K562 (cell line): ENCODE data around the gene NAV2. TPM values are rescaled to one million over a fixed set of nuclear protein-coding genes. Genes with fewer than 3 reads are reported as not detected.

Experiments used
- ATAC-seq: fragments of 200-7000 bp; cut with Tn5 transposase; 3 replicates; pipeline ENCODE4 v1.9.1; 2020; ENCODE audit warnings: moderate library complexity
- BruUV-seq: library from RNA; stranded (reverse); fragments of 400-500 nt; replicated peaks from 2 replicates; lab custom pipeline; 2021; lab: Mats Ljungman, UMichigan
- CTCF ChIA-PET: fragments of 300-600 bp; formaldehyde crosslinking; extraction: SDS; loops from one replicate; lab custom pipeline; 2021; ENCODE audit warnings: low intra/inter-chr PET ratio; lab: Yijun Ruan, JAX
- POLR2A ChIA-PET: fragments of 300-600, 350-650 bp; sonication (Branson Sonifier 250); formaldehyde crosslinking; extraction: SDS; loops from one replicate; lab custom pipeline; 2021; ENCODE audit warnings: antibody characterized with exemption, inconsistent platforms; lab: Yijun Ruan, JAX
- DNase-seq, 4 experiments: peaks; one replicate each; pipeline versions ENCODE4 v3.0.0 to v3.0.0-alpha.2; 2011 to 2018; ENCODE audit warnings: low spot score in 3 of 4, mixed read lengths in 3 of 4; ENCODE audit errors: extremely low read depth in 1 of 4
- FAIRE-seq: peaks from 2 replicates; lab custom pipeline; 2011; peaks lifted over from hg19 to GRCh38; lab: Jason Lieb, UNC
- H2AFZ ChIP-seq: 2 replicates; pipeline ENCODE4 v1.6.0; 2011; ENCODE audit warnings: low read depth, low read length, control low read depth, inconsistent platforms
- H3K27ac ChIP-seq: fragments of 200-600 bp; 3 replicates; pipeline ENCODE4 v1.8.0; 2011; ENCODE audit warnings: low read depth, mild to moderate bottlenecking, control low read depth, inconsistent platforms, low read length, moderate library complexity, mixed read lengths; ENCODE audit errors: extremely low read depth
- H3K27me3 ChIP-seq, 2 experiments: fragments of 300-600 bp in 1 of 2; 2 replicates in 1 of 2; 3 replicates in 1 of 2; pipeline versions ENCODE4 v1.6.0 to v1.8.0; 2011; ENCODE audit warnings: inconsistent platforms in 2 of 2, low read length in 2 of 2, mild to moderate bottlenecking in 1 of 2, mixed read lengths in 1 of 2, moderate library complexity in 1 of 2; ENCODE audit not compliant: control insufficient read depth in 2 of 2, insufficient read depth in 2 of 2
- H3K36me3 ChIP-seq: fragments of 300-600 bp; 3 replicates; pipeline ENCODE4 v1.8.0; 2011; ENCODE audit warnings: mild to moderate bottlenecking, low read length, inconsistent platforms; ENCODE audit not compliant: control insufficient read depth, insufficient read depth
- H3K4me1 ChIP-seq, 2 experiments: fragments of 200-600 bp in 1 of 2; replicated peaks in 1 of 2; 2 replicates in 1 of 2; 3 replicates in 1 of 2; pipeline versions ENCODE4 v1.5.1 to v1.8.0; 2011; ENCODE audit warnings: inconsistent platforms in 2 of 2, low read length in 2 of 2, mild to moderate bottlenecking in 1 of 2, mixed read lengths in 1 of 2, moderate library complexity in 1 of 2; ENCODE audit not compliant: control insufficient read depth in 2 of 2, insufficient read depth in 2 of 2
- H3K4me2 ChIP-seq: 2 replicates; pipeline ENCODE4 v1.6.1; 2011; ENCODE audit warnings: low read length, control low read depth, inconsistent platforms, mixed read lengths; ENCODE audit not compliant: insufficient read depth
- H3K4me3 ChIP-seq: fragments of 200-600 bp; sonication (generic), shearing (Covaris generic); 2 replicates; pipeline ENCODE4 v1.5.1; 2016; ENCODE audit warnings: control low read depth, inconsistent platforms
- H3K79me2 ChIP-seq: fragments of 200-600 bp; 3 replicates; pipeline ENCODE4 v1.8.0; 2011; ENCODE audit warnings: low read length, inconsistent platforms; ENCODE audit not compliant: control insufficient read depth, insufficient read depth
- H3K9ac ChIP-seq, 2 experiments: 2 replicates each; pipeline versions ENCODE4 v1.6.0 to v1.6.1; 2011; ENCODE audit warnings: low read depth in 2 of 2, low read length in 2 of 2, control low read depth in 1 of 2, inconsistent platforms in 1 of 2, mild to moderate bottlenecking in 1 of 2, mixed read lengths in 1 of 2; ENCODE audit not compliant: insufficient read depth in 1 of 2
- H3K9me1 ChIP-seq: one replicate; pipeline ENCODE4 v1.6.0; 2011; ENCODE audit warnings: inconsistent platforms, mild to moderate bottlenecking, low read length, moderate library complexity; ENCODE audit not compliant: control insufficient read depth, insufficient read depth
- H3K9me3 ChIP-seq: replicated peaks from 2 replicates; pipeline ENCODE4 v1.5.1; 2011; ENCODE audit warnings: low read depth, low read length, inconsistent platforms; ENCODE audit not compliant: control insufficient read depth, insufficient read depth
- H4K20me1 ChIP-seq: replicated peaks from 2 replicates; pipeline ENCODE4 v1.6.1; 2011; ENCODE audit warnings: low read length, inconsistent platforms, mixed read lengths; ENCODE audit not compliant: control insufficient read depth, insufficient read depth
- KDM4B ChIP-seq, 2 experiments: fragments of 450-650 bp in 1 of 2; sonication (generic) in 1 of 2; IDR thresholded peaks; 2 replicates each; pipeline ENCODE4 v1.6.1; 2016 to 2017; ENCODE audit warnings: borderline replicate concordance in 2 of 2, antibody characterized with exemption in 1 of 2, low read depth in 1 of 2, mild to moderate bottlenecking in 1 of 2
- MEIS2 ChIP-seq: fragments of 450-650 bp; IDR thresholded peaks from 2 replicates; pipeline ENCODE4 v1.6.1; 2014; ENCODE audit warnings: mild to moderate bottlenecking; ENCODE audit not compliant: partially characterized antibody
- WGBS: fragments of 100-300 bp; shearing (Covaris generic); methylation state at CpG from one replicate; pipeline ENCODE4 v1.1.6; 2016; ENCODE audit warnings: low coverage, mixed read lengths; ENCODE audit not compliant: insufficient coverage; ENCODE audit errors: missing lambda C conversion rate; 5-methylcytosine and 5-hydroxymethylcytosine counted together
- in situ Hi-C: fragments of 300-500 bp; cut with MboI; formaldehyde crosslinking; loops from 4 replicates; pipeline ENCODE4 v1.15.0; 2018; ENCODE audit warnings: inconsistent platforms, mixed read lengths
- intact Hi-C: fragments of 100-400 bp; cut with micrococcal nuclease; formaldehyde crosslinking; loops from 2 replicates; pipeline ENCODE4 v1.14.2; 2022
- polyA plus RNA-seq, 8 experiments: library from polyadenylated mRNA; depleted of rRNA in 4 of 8; stranded (reverse) in 5 of 8; unstranded in 3 of 8; fragments of >200 nt; fragmentation: Nextera tagmentation in 2 of 8; fragmentation: Illumina TruSeq in 1 of 8; extraction: Ambion mirVana in 2 of 8; extraction: Trizol in 1 of 8; gene quantifications; 2 replicates each; pipeline versions ENCODE4 v1.2.1 to v1.2.3, GENCODE V29; 2011 to 2014; ENCODE audit warnings: inconsistent platforms in 1 of 8, missing spikeins in 1 of 8
- total RNA-seq, 7 experiments: library from RNA; depleted of rRNA in 6 of 7; stranded (reverse); fragments of >200 nt in 6 of 7; fragmentation: Illumina TruSeq in 2 of 7; extraction: Trizol in 2 of 7; gene quantifications; 2 replicates each; pipeline versions ENCODE4 v1.2.1 to v1.2.3, GENCODE V29; 2011 to 2021; ENCODE audit warnings: low replicate concordance in 1 of 7
- TF ChIP-seq, protein P1 (sequence below): fragments of 450-650 bp; IDR thresholded peaks from 2 replicates; pipeline ENCODE4 v1.6.1; 2016
- TF ChIP-seq, protein P2 (sequence below), 2 experiments: IDR thresholded peaks in 1 of 2; conservative IDR thresholded peaks in 1 of 2; 2 replicates each; pipeline ENCODE4 v1.6.1; 2016; ENCODE audit warnings: low read depth in 2 of 2, mild to moderate bottlenecking in 1 of 2, missing compliant biosample characterization in 1 of 2, missing genetic modification characterization in 1 of 2, moderate library complexity in 1 of 2

Gene NAV2
- total and polyA plus RNA-seq, 9 of the 15 experiments (the other 6 are each of a cell fraction or from before 2014, with no cell fraction given), result 0.03 to 0.35 (median 0.05) TPM

DNA sequence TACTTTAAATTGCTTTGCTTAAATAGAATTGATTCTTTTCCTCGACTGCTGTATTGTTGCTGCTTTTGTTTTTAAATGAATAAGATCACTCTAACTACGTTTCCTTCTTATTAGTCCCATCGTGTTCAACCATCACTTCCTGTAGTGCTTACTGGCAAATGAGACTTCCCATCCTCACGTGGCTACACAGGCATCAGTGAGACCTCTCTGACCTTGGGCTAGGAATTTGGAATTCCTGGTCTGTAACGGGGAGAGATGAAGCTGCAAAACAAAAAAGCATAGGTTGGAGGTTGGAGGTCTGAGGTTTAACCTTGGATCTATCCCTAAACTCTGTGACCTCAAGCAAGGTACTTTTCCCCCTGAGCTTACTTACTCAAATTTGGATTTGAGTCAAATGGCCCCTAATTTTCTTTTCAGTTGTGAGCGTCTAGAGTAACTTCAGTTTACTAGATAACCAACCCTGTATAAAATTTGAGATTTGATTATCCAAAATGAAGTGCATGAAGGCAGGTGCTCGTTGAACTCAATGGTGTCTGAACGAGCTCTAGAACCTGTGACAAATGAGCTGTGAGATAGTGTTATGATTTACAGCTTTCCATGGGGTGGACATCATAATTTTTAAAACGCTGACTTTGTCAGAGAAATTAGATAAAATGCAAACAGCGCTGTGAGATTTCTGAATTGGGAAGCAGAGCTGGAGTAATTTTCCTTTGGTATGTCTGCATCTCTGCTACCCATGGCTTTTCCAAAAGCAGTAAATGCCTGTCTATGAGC, 296.4 kb downstream of the NAV2 start:
- Histone ChIP-seq H3K36me3 (no peaks in the 10 kb centered on the region), H3K27ac (no peak overlapping the region), H3K4me1 (no peaks in the 10 kb centered on the region; a peak in 1 of 5 replicates), H3K79me2 (no peaks in the 10 kb centered on the region), H3K9me3 (no peaks in the 10 kb centered on the region), H3K4me3 (no peak overlapping the region), H3K9me1 (no peaks in the 10 kb centered on the region), H3K9ac (no peak overlapping the region), H3K27me3 (peaks cover 0 to 7% of the 10 kb centered on the region in 2 experiments; a peak in 3 of 5 replicates), H2AFZ (no peak overlapping the region), H4K20me1 (no peaks in the 10 kb centered on the region), H3K4me2 (no peak overlapping the region)
- ChIA-PET POLR2A (interaction anchor here (0.6 kb wide), 3 partner anchors 8 to 358 kb away, joined by 3 read pairs; no protein-coding TSS in a partner anchor), CTCF (no interaction called here)
- DNase-seq (no peak), FAIRE-seq (no peak), ATAC-seq (no peak)
- TF ChIP-seq KDM4B (IDR thresholded peaks at IDR 0.05; ENCODE audit: borderline replicate concordance in 2 of 2, low read depth in 1 of 2) (no peak), MEIS2 (peak; percentile 83)
- TF ChIP-seq, protein P1, sequence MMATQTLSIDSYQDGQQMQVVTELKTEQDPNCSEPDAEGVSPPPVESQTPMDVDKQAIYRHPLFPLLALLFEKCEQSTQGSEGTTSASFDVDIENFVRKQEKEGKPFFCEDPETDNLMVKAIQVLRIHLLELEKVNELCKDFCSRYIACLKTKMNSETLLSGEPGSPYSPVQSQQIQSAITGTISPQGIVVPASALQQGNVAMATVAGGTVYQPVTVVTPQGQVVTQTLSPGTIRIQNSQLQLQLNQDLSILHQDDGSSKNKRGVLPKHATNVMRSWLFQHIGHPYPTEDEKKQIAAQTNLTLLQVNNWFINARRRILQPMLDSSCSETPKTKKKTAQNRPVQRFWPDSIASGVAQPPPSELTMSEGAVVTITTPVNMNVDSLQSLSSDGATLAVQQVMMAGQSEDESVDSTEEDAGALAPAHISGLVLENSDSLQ, result peak; percentile 70
- TF ChIP-seq, protein P2, sequence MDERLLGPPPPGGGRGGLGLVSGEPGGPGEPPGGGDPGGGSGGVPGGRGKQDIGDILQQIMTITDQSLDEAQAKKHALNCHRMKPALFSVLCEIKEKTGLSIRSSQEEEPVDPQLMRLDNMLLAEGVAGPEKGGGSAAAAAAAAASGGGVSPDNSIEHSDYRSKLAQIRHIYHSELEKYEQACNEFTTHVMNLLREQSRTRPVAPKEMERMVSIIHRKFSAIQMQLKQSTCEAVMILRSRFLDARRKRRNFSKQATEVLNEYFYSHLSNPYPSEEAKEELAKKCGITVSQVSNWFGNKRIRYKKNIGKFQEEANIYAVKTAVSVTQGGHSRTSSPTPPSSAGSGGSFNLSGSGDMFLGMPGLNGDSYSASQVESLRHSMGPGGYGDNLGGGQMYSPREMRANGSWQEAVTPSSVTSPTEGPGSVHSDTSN (CRISPR knock-in tag; IDR thresholded peaks at IDR 0.05; ENCODE audit: low read depth), result no peak
- TF ChIP-seq, protein P2 (tag; conservative IDR thresholded peaks at IDR 0.05; ENCODE audit: low read depth), result peak; percentile 62
- intact Hi-C loops (no loop called here), in situ Hi-C loops (no loop called here)
- no TSS peak for BruUV-seq
- WGBS, result 8% methylated on average over 10 of the region's 10 CpGs
